RKO (cell line): ENCODE measurements around the gene TBX10.
"Not testable (repeated sequence)": the region's sequence is repeated elsewhere in the genome, so short reads cannot be mapped to it uniquely, and the experiment has no call there.

ENCODE experiments used
- DNase-seq: peaks from one replicate; pipeline ENCODE4 v3.0.0-alpha.2; 2016; ENCODE audit warnings: low spot score

TBX10 gene

GRCh38 chr11:67639438-67639859 lies at the start of gene TBX10:
TSS of gene TBX10 (minus strand) at chr11:67639763. CDS start at chr11:67639472, 291 bp downstream.
- DNase-seq, result no peak

GRCh38 chr11:67689178-67689577 lies 49.6 kb upstream of the TBX10 start:
- DNase-seq, result no peak

DNA sequence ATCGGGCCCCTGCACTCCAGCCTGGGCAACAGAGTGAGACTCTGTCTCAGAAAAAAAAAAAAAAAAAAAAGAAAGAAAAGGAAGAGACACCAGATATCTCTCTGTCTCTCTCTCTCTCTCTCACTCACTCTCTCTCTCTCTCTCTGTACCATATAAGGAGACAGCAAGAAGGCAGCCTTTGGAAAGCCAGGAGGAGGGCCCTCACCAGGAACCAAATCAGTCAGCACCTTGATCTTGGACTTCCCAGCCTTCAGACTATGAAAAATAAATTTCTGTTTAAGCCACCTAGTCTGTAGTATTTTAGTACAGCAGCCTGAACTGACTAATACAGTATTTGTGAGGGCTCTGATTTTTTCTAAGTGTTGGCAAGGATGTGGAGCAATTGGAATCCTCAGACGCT lies 48.4 kb upstream of the TBX10 start:
- DNase-seq, result no peak

DNA sequence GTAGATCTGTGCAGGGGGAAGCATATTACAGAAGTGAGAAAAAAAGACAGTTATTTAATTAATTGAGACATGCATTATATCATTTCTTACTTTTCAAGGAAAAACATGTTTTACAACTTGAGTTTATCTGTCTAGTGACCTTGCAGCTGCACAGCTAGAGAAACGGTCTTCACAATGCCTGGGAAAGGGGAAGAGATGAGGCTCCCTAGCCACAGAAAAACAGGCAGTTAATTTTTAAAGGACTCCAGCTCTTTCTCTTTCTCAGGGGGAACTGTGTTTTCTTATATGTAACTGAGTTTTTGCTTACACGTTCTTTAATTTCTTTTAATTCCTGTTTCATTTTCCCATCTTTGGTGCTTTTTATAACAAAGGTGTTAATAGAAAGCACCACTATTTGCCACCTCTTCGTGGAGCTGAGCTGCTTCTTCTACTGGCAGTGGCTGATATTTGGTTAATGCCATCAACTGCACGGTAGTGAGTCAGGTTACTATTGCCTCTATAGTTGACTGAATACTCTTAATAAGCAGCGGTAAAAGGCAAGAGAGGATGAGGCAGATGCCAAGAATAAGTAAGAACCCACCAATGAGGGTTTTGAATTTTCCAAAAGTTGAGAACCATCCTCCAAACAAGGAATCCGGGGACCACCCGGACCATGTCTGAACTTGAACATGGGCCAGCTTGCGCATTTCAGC lies 46.2 kb upstream of the TBX10 start:
- not testable (repeated sequence) for DNase-seq

DNA sequence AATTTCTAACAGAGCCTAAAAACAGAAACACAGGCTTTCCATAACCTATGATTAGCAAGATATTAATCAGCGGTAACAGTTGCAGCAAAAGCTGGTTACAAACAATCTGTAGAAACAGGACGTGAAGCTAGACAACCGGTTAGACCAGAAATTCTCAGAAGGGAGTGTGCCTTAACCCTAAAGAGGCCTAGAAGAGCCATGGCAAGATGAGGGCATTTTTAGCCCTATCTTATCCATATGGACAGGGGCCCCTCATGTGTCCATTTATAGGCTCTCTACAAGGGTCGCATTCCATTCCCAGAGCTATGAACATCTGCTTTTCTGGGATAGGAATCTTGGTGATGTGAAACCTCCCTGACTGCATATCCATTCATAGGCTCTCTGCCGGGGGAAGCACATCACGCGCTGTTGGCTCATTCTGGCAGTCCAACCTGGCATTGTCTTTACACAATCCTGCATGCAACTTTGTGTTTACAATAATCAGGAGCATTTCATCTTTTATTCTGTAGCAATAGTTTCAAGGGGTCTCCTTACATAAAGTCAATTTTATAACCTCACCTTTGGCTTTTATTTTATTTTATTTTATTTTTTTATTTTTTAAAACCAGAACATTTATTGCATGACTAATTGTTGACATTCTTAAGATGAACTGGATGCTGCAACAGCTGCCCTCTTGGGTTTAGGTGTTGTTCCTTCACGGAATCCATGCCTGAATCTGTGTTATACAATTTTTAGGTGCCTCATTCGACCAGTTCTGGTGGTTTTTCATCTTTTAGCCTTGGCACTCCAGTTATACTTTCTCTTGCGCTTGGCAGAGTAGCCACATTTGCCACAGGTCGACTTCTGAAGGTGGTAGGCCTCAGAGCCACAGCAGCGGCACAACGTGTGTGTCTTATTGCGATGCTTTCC lies 42.8 kb upstream of the TBX10 start:
- DNase-seq, result not testable (repeated sequence)

- no peak for DNase-seq
Measured at GRCh38 chr11:67680696-67681470, 41.3 kb upstream of the TBX10 start.

DNA sequence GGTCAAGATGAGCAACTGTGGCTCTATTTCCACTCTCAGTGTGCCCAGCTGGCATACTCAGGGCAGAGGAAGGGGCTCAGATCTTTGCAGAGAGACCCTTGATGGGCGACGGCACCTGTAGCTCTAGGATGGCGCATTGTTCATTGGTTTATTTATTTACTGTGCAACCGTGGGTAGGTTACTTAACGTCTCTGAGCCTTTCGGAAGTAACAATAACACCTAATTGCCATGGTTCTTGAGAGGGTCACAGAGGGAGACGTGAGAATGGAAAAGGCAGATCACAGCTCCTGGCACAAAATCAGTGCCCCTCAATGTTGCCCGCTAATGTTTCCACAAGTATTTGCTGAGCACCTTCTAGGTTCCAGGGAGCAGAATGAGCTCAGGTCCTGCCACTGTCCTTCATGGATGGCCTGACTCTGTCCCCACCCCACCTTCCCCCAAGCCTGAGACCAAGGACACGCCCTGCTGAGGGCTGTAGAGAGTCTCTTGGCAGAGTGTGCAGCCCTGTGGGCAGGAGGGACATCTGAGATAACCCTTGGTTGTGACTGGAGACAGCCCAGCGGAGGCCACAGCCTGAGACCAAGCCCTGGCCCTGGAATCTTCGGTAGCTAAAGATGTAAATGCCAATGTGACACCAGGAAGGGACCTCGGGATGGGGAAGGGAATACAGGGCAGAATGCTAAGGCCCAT lies 35.6 kb upstream of the TBX10 start:
- no peak for DNase-seq

GRCh38 chr11:67674442-67674871 lies 34.9 kb upstream of the TBX10 start, which contains the start of gene ALDH3B2:
TSS of gene ALDH3B2 (minus strand) at chr11:67674623. CDS start at chr11:67666935, 7,688 bp downstream.
- DNase-seq, result no peak

DNA sequence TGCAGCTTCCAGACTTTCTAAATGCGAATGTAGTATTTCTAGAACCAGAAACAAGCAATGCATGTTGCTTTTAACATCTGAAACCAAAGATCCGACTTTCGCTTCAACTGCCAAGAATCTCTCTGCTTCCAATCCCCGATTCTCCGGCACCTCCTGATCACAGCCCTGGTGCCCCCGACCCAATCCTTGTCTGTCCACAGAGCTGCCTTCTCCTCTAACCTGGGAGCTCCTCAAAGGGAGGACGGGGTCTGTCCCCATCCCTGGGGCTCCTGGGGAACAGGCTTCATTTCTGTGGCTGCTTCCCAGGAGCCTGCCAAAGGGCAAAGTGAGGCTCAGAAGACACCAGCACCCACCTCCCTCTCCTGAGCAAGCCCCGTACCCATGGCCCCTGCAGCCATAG lies 34.3 kb upstream of the TBX10 start:
- no peak for DNase-seq

DNA sequence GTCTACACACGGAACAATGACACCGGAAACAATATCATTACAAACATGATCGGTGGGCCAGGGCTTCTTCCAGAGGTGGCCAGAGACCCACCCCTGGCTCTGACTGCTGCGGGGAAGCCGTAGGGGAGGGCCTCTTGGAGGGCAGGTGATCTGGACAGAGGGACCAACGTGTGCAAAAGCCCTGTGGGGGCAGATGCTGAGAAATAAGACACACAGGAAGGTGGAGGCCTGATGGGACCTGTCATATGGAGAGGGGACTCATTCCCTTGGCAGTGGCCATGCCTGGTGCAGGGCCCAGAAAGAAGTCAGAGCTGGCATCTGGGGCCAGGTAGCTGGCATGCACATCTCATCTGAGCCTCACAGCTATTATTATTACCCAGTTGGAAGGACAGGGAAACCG lies 33.8 kb upstream of the TBX10 start:
- DNase-seq, result no peak

DNA sequence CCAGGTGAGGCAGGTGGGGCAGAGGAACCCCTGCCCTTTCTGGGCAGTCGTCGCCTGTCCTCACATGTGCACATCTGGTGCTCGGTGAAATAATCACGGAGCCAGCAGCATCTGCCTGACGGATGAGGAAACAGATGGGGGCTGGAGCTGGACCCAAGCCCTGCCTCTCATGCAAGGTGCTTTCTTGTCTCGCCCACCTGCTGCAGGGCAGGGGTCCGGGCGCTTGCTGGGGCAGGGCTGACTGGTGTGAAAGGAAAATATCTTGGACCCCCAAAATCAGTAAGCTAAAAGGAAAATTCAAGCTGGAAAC lies 31.6 kb upstream of the TBX10 start:
- DNase-seq, result no peak

GRCh38 chr11:67670316-67671210 lies 31.0 kb upstream of the TBX10 start:
- DNase-seq, result no peak

GRCh38 chr11:67668192-67668551 lies 28.6 kb upstream of the TBX10 start:
- DNase-seq, result no peak

DNA sequence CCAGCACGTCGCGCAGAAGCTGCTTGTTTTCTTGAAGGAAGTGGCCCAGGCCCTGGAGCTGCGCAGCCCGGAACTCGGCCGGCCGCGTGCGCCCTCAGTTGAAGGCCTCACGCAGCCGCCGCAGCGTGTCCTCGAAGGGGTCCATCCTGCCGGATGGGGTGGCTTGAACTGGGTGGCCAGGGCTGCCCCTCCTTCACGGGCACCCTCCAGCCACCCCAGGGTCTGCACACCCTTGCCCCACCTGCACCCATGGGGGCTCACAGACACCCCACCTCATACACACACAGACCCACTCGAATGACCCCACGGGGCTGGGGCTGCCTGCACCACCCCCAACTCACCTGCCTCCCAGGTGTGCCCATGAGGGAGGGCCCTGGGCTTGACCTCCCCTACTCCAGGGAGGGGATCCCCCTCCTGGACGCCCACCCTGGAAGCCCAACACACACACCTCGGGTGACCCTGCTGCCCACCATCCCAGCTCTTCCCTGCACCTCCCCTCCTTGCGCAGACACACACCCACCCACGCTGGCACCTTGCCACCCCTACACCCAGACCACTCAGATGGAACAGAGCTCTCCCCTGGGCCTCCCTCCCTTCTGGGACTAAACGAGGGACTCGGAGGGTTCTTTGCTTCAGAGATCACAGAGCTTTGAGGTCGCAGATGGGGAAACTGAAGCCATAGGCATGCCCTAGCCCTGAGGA lies 28.1 kb upstream of the TBX10 start:
- no peak for DNase-seq

- DNase-seq, result no peak
Measured at GRCh38 chr11:67666676-67667489, 27.3 kb upstream of the TBX10 start.

DNA sequence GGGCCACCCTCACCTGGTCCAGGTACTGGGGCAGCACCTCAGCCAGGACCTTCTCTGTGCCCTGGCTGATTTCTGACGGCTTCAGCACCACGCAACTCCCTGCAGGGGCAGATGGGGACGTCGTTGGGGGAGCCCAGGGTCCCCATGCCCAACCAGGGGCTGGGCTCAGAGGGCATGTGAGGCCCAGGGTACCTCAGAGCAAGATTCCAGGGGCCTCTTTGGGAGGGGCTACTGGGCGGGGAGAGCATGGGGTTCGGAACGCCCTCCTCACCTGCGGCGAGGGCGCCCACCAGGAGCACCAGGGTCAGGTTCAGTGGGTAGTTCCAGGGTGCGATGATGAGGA lies 26.7 kb upstream of the TBX10 start:
- no peak for DNase-seq

DNA sequence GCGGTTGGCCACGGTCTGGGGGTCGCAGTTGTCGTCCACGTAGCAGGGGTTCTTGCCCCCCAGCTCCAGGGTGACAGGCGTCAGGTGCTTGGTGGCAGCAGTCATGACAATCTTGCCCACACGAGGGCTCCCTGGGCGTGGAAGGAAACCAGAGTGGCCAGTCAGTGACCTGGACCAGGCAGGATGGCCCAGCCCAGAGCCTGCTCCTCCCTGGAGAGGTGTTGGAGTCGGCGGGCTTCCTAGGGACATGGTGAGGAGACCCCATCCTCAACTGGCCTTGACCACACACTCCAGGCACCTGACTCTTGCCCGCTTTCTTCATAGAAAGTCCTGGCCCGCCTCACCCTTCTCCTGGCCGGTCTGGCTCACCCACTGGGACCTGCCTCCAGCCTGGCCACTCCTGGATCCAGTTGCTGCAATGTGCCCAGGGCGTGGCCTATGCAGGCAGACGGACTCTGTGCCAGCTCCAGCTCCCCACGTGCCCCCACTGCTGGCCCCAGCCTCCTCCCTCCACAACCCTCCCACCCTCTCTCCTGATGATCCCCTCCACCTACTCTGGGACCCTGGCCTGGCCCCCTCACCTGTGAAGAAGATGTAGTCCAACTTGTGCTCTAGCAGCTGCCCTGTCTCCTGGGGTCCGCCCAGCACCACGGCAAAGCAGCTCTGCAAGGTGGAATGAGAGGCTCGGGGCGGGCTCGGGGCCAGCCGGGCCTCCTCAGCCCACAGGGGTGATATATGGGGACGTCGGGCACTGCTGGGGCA lies 26.2 kb upstream of the TBX10 start:
- DNase-seq, result no peak

DNA sequence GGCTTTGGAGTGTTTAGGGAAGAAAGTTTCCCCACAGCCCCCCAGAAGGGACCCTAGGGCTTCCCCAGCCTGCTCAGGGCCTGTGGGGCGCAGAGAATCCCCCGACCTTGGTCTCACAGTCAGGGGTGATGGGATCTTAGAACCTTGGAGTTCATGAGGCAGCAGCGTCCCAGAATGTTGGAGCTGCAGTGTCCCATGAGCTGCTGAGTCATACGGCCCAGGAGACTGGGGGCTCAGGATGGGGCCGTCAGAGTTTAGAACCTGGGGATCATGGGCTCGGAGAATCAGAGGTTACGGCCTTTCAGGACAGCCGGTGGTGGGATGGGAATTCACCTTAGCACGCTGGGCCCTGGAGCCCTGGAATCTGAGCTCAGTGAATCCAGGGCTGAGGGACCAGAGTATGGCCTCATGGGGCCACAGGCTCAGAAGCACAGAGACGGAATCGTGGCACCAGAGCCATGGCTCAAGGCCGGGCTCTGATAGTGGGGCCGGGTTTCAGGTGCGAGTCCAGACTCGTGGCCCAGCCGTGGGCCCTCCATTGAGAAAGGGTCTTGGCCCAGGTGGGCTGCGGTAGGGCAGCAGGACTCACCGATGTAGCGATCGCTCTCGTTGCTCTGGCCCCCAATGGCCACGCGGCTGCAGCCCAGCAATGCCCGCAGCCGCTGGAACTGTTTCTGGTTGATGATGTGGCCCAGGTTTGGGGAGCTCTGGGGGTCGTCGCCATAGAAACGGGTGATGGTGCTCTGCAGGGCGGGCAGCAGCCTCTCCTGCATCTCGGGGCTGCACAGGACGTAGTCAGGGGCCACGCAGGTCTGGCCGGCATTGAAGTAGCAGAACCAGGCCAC lies 25.4 kb upstream of the TBX10 start:
- DNase-seq, result no peak
